ENCODE measurements around the gene MOCS1.

DNA sequence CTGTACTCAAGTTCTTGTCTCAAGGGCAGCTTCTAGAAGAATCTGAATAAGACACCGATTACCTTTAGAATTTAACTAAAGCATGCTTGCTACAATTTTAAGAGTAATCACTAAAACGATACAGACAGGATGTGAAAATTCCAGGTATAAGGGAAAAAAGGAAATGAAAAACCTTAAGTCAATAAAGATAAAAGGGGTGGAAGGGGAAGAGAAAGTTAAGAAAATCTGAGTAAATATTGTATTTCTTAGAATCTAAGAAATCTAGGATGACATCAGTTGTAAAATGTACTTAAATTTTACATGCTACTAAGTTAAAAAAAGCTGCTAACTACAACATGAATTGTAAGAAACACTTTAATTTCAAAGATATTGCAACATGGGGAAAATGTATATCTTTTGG lies 30.3 kb upstream of the MOCS1 start:
- TF ChIP-seq, protein P1, sequence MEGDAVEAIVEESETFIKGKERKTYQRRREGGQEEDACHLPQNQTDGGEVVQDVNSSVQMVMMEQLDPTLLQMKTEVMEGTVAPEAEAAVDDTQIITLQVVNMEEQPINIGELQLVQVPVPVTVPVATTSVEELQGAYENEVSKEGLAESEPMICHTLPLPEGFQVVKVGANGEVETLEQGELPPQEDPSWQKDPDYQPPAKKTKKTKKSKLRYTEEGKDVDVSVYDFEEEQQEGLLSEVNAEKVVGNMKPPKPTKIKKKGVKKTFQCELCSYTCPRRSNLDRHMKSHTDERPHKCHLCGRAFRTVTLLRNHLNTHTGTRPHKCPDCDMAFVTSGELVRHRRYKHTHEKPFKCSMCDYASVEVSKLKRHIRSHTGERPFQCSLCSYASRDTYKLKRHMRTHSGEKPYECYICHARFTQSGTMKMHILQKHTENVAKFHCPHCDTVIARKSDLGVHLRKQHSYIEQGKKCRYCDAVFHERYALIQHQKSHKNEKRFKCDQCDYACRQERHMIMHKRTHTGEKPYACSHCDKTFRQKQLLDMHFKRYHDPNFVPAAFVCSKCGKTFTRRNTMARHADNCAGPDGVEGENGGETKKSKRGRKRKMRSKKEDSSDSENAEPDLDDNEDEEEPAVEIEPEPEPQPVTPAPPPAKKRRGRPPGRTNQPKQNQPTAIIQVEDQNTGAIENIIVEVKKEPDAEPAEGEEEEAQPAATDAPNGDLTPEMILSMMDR (IDR thresholded peaks at IDR 0.05; ENCODE audit: low read depth, low read length, poor library complexity, severe bottlenecking) = no peak
- TF ChIP-seq EZH2phosphoT487 (IDR thresholded peaks at IDR 0.05; ENCODE audit: borderline replicate concordance, low read length) = no peak
